ENCODE data around the gene CSK. TPM values are rescaled to one million over a fixed set of nuclear protein-coding genes. Genes with fewer than 3 reads are reported as not detected.

The CSK gene
- total RNA-seq, 3 donors from 2014 or later (not counting 1 experiment from before 2014, with no cell fraction given) = 282 to 334 (median 287) TPM

GRCh38 chr15:74801311-74801997, 19.6 kb downstream of the CSK start:
- intact Hi-C loops (cut with micrococcal nuclease) = loop anchor here (2.0 kb wide), 1 partner anchor 15 kb away; no protein-coding TSS in a partner anchor
- Histone ChIP-seq H3K4me1 (ENCODE audit: control insufficient read depth, insufficient read depth, low read length) (peaks cover 48% of the 10 kb centered on the region), H3K36me3 (ENCODE audit: control insufficient read depth, insufficient read depth, low read length) (peaks cover 68% of the 10 kb centered on the region), H3K4me3 (ENCODE audit: low read length) (no peak overlapping the region), H3K27ac (ENCODE audit: low read length) (no peak overlapping the region), H3K27me3 (ENCODE audit: control insufficient read depth, insufficient read depth, low read length) (no peaks in the 10 kb centered on the region), H3K9me3 (ENCODE audit: control insufficient read depth, insufficient read depth, low read length) (no peaks in the 10 kb centered on the region)
- WGBS (ENCODE audit: insufficient coverage) = 86% methylated on average over 18 of the region's 18 CpGs
- no peak for TF ChIP-seq CTCF (IDR thresholded peaks at IDR 0.05)
- peak overlapping the region; percentile 51 to 92 for H3K27ac Mint-ChIP-seq
- no peaks in the 10 kb centered on the region for H3K36me3 Mint-ChIP-seq
- H3K4me1 Mint-ChIP-seq = peaks cover 16 to 45% of the 10 kb centered on the region in 2 donors
- H3K27me3 Mint-ChIP-seq (ENCODE audit: low read depth in 2 of 2) = no peaks in the 10 kb centered on the region
- H3K4me3 Mint-ChIP-seq = no peak overlapping the region
- no peaks in the 10 kb centered on the region for H3K9me3 Mint-ChIP-seq
- no peak for ATAC-seq
- peak in 1 of 2 donors; percentile 7 for DNase-seq

GRCh38 chr15:74802290-74802689, 20.4 kb downstream of the CSK start:
- H3K36me3 Mint-ChIP-seq = no peaks in the 10 kb centered on the region
- peaks cover 68% of the 10 kb centered on the region for H3K36me3 ChIP-seq (ENCODE audit: control insufficient read depth, insufficient read depth, low read length)
- WGBS (ENCODE audit: insufficient coverage) = 93% methylated on average over 20 of the region's 20 CpGs
- peaks cover 44% of the 10 kb centered on the region for H3K4me1 ChIP-seq (ENCODE audit: control insufficient read depth, insufficient read depth, low read length)
- ATAC-seq = no peak
- no peaks in the 10 kb centered on the region for H3K9me3 ChIP-seq (ENCODE audit: control insufficient read depth, insufficient read depth, low read length)
- intact Hi-C loops (cut with micrococcal nuclease) = no loop called here
- peaks cover 15 to 48% of the 10 kb centered on the region in 2 donors for H3K4me1 Mint-ChIP-seq
- H3K27me3 ChIP-seq (ENCODE audit: control insufficient read depth, insufficient read depth, low read length) = no peaks in the 10 kb centered on the region
- no peak overlapping the region for H3K27ac Mint-ChIP-seq
- DNase-seq = no peak
- no peaks in the 10 kb centered on the region for H3K9me3 Mint-ChIP-seq
- TF ChIP-seq CTCF (IDR thresholded peaks at IDR 0.05) = no peak
- H3K4me3 ChIP-seq (ENCODE audit: low read length) = no peak overlapping the region
- no peaks in the 10 kb centered on the region for H3K27me3 Mint-ChIP-seq (ENCODE audit: low read depth in 2 of 2)
- H3K4me3 Mint-ChIP-seq = no peak overlapping the region
- H3K27ac ChIP-seq (ENCODE audit: low read length) = no peak overlapping the region

GRCh38 chr15:74802862-74803447, 21.1 kb downstream of the CSK start:
- intact Hi-C loops (cut with micrococcal nuclease) = no loop called here

More at GRCh38 chr15:74802862-74803447, 21.1 kb downstream of the CSK start:
- 94% methylated on average over 31 of the region's 31 CpGs for WGBS (ENCODE audit: insufficient coverage)
- H3K27ac Mint-ChIP-seq = peak overlapping the region in 1 of 2 donors; percentile 27
- ATAC-seq = no peak
- H3K4me1 Mint-ChIP-seq = peaks cover 16 to 46% of the 10 kb centered on the region in 2 donors
- H3K9me3 ChIP-seq (ENCODE audit: control insufficient read depth, insufficient read depth, low read length) = no peaks in the 10 kb centered on the region
- H3K4me3 ChIP-seq (ENCODE audit: low read length) = no peak overlapping the region
- no peaks in the 10 kb centered on the region for H3K9me3 Mint-ChIP-seq
- H3K27me3 ChIP-seq (ENCODE audit: control insufficient read depth, insufficient read depth, low read length) = no peaks in the 10 kb centered on the region
- H3K27me3 Mint-ChIP-seq (ENCODE audit: low read depth in 2 of 2) = no peaks in the 10 kb centered on the region
- H3K36me3 ChIP-seq (ENCODE audit: control insufficient read depth, insufficient read depth, low read length) = peaks cover 62% of the 10 kb centered on the region
- no peaks in the 10 kb centered on the region for H3K36me3 Mint-ChIP-seq
- H3K4me3 Mint-ChIP-seq = no peak overlapping the region
- peaks cover 43% of the 10 kb centered on the region for H3K4me1 ChIP-seq (ENCODE audit: control insufficient read depth, insufficient read depth, low read length)
- no peak for TF ChIP-seq CTCF (IDR thresholded peaks at IDR 0.05)
- DNase-seq = no peak
- no peak overlapping the region for H3K27ac ChIP-seq (ENCODE audit: low read length)

Data from natural killer cell (primary cell).